Upper lobe of left lung (tissue), 4 donors: Measurements from ENCODE around the gene ADGRL3.

Source experiments
- CTCF ChIP-seq, 6 experiments: fragments of 450-650 bp in 4 of 6; fragments of 200-600 bp in 2 of 6; sonication (generic) in 2 of 6; IDR thresholded peaks; one replicate each; pipeline ENCODE4 v1.5.1; 2016 to 2019; ENCODE audit warnings: antibody characterized with exemption in 6 of 6
- EP300 ChIP-seq, 4 donors: sonication (generic); formaldehyde crosslinking; IDR thresholded peaks; one replicate each; pipeline ENCODE4 v1.5.1; 2017; ENCODE audit warnings: antibody characterized with exemption in 4 of 4, control low read depth in 2 of 4
- POLR2AphosphoS5 ChIP-seq, 2 donors: sonication (generic); formaldehyde crosslinking; IDR thresholded peaks; one replicate each; pipeline ENCODE4 v1.5.1; 2017; ENCODE audit warnings: antibody characterized with exemption in 2 of 2

DNA sequence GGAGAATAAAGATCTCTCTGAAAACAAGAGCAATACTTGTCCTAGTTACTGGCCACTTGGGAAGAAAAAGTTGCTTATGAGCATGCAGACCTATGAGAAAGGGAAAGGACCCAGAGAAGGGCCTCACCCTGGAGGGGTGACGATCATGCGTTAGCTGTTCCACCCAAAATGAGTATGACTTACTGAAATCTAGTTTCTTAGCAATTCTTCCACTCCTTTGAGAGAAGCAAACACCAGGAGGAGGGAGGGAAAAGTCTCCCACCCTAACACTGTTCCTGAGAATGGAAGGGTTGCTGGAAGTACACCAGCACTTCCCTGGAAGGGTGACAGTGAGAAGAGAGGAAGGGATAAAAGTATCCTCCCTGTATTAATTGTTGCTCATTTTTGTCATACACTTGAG, 107.9 kb downstream of the ADGRL3 start:
- no peak for TF ChIP-seq EP300 (IDR thresholded peaks at IDR 0.05)
- TF ChIP-seq CTCF (IDR thresholded peaks at IDR 0.05): no peak
- no peak for TF ChIP-seq POLR2AphosphoS5 (IDR thresholded peaks at IDR 0.05)
